ENCODE measurements around the gene PRDM13.

Gene PRDM13

DNA sequence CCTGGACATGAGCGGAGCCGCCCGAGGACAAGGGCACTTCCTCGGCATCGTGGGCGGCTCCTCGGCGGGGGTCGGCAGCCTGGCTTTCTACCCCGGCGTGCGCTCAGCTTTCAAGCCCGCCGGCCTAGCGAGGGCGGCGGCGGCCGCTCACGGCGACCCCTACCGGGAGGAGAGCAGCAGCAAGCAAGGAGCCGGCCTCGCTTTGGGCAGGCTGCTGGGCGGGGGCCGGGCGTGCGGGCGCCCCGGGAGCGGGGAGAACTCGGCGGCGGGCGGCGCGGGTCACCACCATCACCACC is 6.7 kb downstream of the PRDM13 start:
- no peaks in the 10 kb centered on the region for H4K20me1 ChIP-seq (ENCODE audit: insufficient read depth, low read length)
- TF ChIP-seq, protein P1, sequence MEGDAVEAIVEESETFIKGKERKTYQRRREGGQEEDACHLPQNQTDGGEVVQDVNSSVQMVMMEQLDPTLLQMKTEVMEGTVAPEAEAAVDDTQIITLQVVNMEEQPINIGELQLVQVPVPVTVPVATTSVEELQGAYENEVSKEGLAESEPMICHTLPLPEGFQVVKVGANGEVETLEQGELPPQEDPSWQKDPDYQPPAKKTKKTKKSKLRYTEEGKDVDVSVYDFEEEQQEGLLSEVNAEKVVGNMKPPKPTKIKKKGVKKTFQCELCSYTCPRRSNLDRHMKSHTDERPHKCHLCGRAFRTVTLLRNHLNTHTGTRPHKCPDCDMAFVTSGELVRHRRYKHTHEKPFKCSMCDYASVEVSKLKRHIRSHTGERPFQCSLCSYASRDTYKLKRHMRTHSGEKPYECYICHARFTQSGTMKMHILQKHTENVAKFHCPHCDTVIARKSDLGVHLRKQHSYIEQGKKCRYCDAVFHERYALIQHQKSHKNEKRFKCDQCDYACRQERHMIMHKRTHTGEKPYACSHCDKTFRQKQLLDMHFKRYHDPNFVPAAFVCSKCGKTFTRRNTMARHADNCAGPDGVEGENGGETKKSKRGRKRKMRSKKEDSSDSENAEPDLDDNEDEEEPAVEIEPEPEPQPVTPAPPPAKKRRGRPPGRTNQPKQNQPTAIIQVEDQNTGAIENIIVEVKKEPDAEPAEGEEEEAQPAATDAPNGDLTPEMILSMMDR (IDR thresholded peaks at IDR 0.05; ENCODE audit: low read depth, low read length), result no peak
- TF ChIP-seq EZH2phosphoT487 (IDR thresholded peaks at IDR 0.05; ENCODE audit: low read depth), result no peak
- H3K27ac ChIP-seq (ENCODE audit: low read length), result no peak overlapping the region
- H3K4me3 ChIP-seq (ENCODE audit: low read length), result no peak overlapping the region
- H3K79me2 ChIP-seq (ENCODE audit: low read length), result no peaks in the 10 kb centered on the region
- no peaks in the 10 kb centered on the region for H3K27me3 ChIP-seq (ENCODE audit: low read depth, low read length)
- H2AFZ ChIP-seq (ENCODE audit: low read depth, low read length), result no peak overlapping the region
- H3K9ac ChIP-seq (ENCODE audit: low read length), result no peak overlapping the region
- H3K36me3 ChIP-seq (replicated peaks; ENCODE audit: low read depth, low read length), result no peaks in the 10 kb centered on the region
- H3K9me3 ChIP-seq (ENCODE audit: insufficient read depth, low read length), result no peaks in the 10 kb centered on the region
- peaks cover 18% of the 10 kb centered on the region for H3K4me1 ChIP-seq (ENCODE audit: low read length)
- no peak overlapping the region for H3K4me2 ChIP-seq (ENCODE audit: low read length)

DNA sequence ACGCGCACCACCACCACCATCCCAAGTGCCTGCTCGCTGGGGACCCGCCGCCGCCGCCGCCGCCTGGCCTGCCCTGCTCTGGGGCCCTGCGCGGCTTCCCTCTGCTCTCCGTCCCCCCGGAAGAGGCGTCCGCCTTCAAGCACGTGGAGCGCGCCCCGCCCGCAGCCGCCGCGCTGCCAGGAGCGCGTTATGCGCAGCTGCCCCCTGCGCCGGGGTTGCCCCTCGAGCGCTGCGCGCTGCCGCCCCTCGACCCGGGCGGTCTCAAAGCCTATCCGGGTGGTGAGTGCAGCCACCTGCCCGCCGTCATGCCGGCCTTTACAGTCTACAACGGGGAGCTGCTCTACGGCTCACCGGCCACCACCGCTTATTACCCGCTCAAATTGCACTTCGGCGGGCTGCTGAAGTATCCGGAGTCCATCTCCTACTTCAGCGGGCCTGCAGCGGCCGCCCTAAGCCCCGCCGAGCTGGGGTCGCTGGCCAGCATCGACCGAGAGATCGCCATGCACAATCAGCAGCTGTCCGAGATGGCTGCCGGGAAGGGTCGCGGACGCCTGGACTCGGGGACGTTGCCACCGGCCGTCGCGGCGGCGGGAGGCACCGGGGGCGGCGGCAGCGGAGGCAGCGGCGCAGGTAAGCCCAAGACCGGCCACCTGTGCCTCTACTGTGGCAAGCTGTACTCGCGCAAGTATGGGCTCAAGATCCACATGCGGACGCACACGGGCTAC is 7.2 kb downstream of the PRDM13 start:
- Histone ChIP-seq H3K27me3 (ENCODE audit: low read depth, low read length) (no peaks in the 10 kb centered on the region), H3K4me1 (ENCODE audit: low read length) (peaks cover 18% of the 10 kb centered on the region), H3K9ac (ENCODE audit: low read length) (no peak overlapping the region), H3K79me2 (ENCODE audit: low read length) (no peaks in the 10 kb centered on the region), H3K36me3 (replicated peaks; ENCODE audit: low read depth, low read length) (no peaks in the 10 kb centered on the region), H3K27ac (ENCODE audit: low read length) (no peak overlapping the region), H3K4me3 (ENCODE audit: low read length) (no peak overlapping the region), H2AFZ (ENCODE audit: low read depth, low read length) (no peak overlapping the region), H4K20me1 (ENCODE audit: insufficient read depth, low read length) (no peaks in the 10 kb centered on the region), H3K9me3 (ENCODE audit: insufficient read depth, low read length) (no peaks in the 10 kb centered on the region), H3K4me2 (ENCODE audit: low read length) (no peak overlapping the region)
- no peak for TF ChIP-seq EZH2phosphoT487 (IDR thresholded peaks at IDR 0.05; ENCODE audit: low read depth)
- TF ChIP-seq, protein P1 (IDR thresholded peaks at IDR 0.05; ENCODE audit: low read depth, low read length), result no peak

DNA sequence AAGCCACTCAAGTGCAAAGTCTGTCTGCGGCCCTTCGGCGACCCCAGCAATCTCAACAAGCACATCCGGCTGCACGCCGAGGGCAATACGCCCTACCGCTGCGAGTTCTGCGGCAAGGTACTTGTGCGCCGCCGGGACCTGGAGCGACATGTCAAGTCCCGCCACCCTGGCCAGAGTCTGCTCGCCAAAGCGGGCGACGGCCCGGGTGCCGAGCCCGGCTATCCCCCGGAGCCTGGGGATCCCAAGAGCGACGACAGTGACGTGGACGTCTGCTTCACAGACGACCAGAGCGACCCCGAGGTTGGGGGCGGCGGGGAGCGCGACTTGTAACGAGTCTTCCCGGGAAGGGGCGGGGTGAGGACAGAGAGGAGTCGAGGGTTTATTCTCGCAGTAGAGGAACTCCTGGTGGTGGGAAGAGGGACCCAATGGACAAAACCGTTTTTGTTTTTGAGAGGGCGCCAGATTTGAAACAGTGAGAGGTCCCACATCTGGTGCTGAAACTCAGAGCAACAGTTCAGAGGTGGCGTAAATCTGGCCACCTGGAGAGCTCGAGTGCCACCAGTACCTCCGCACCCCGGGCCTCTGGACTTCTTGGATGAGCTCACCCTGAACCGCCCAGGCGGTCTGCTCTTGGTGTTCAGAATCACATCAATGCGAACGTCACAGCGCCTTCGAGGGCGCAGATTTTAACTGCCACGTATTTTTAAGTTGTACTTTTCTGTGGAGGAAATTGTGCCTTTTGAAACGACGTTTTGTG is 8.0 kb downstream of the PRDM13 start:
- H3K27ac ChIP-seq (ENCODE audit: low read length), result no peak overlapping the region
- H3K79me2 ChIP-seq (ENCODE audit: low read length), result no peaks in the 10 kb centered on the region
- H3K4me1 ChIP-seq (ENCODE audit: low read length), result peaks cover 18% of the 10 kb centered on the region
- H3K9ac ChIP-seq (ENCODE audit: low read length), result no peak overlapping the region
- TF ChIP-seq, protein P1 (IDR thresholded peaks at IDR 0.05; ENCODE audit: low read depth, low read length), result no peak
- no peak for TF ChIP-seq EZH2phosphoT487 (IDR thresholded peaks at IDR 0.05; ENCODE audit: low read depth)
- no peak overlapping the region for H3K4me2 ChIP-seq (ENCODE audit: low read length)
- H4K20me1 ChIP-seq (ENCODE audit: insufficient read depth, low read length), result no peaks in the 10 kb centered on the region
- H3K9me3 ChIP-seq (ENCODE audit: insufficient read depth, low read length), result no peaks in the 10 kb centered on the region
- H3K36me3 ChIP-seq (replicated peaks; ENCODE audit: low read depth, low read length), result no peaks in the 10 kb centered on the region
- no peak overlapping the region for H3K4me3 ChIP-seq (ENCODE audit: low read length)
- no peak overlapping the region for H2AFZ ChIP-seq (ENCODE audit: low read depth, low read length)
- H3K27me3 ChIP-seq (ENCODE audit: low read depth, low read length), result no peaks in the 10 kb centered on the region

DNA sequence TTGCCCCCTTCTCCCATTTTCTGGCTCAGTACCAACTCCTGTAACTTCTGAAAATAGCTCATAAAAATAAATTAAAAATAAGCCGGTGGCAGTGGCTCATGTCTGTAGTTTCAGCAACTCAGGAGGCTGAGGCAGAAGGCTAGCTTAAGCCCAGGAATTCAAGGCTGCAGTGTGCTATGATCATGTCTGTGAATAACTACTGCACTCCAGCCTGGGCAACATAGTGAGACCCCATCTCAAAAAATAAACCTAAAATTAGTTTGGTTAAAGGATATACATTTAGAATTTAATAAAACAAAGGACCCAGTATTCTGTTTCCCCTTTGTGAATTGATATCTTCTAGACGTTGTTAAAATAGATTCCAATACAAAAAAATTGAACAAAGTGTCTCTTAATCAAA is 10.5 kb downstream of the PRDM13 start:
- Histone ChIP-seq H3K4me2 (ENCODE audit: low read length) (no peak overlapping the region), H3K27me3 (ENCODE audit: low read depth, low read length) (no peaks in the 10 kb centered on the region), H3K9me3 (ENCODE audit: insufficient read depth, low read length) (no peaks in the 10 kb centered on the region), H3K4me1 (ENCODE audit: low read length) (no peaks in the 10 kb centered on the region), H3K4me3 (ENCODE audit: low read length) (no peak overlapping the region), H3K27ac (ENCODE audit: low read length) (no peak overlapping the region), H3K9ac (ENCODE audit: low read length) (no peak overlapping the region), H3K79me2 (ENCODE audit: low read length) (no peaks in the 10 kb centered on the region), H3K36me3 (replicated peaks; ENCODE audit: low read depth, low read length) (no peaks in the 10 kb centered on the region), H4K20me1 (ENCODE audit: insufficient read depth, low read length) (no peaks in the 10 kb centered on the region), H2AFZ (ENCODE audit: low read depth, low read length) (no peak overlapping the region)
- TF ChIP-seq, protein P1 (IDR thresholded peaks at IDR 0.05; ENCODE audit: low read depth, low read length), result no peak
- TF ChIP-seq EZH2phosphoT487 (IDR thresholded peaks at IDR 0.05; ENCODE audit: low read depth), result no peak

Measured in OCI-LY3 (cell line).